OCI-LY3 (cell line): Measurements from ENCODE around the gene ZNF205.
A peak's percentile ranks its signal among the peaks of the same experiment; 100 is the strongest.

ENCODE experiments used
- H2AFZ ChIP-seq: fragments of 200-600, 300-600 bp; shearing (Covaris generic); 2 replicates; pipeline ENCODE4 v1.6.0; 2014; ENCODE audit warnings: antibody characterized with exemption, low read depth, low read length
- H3K27ac ChIP-seq: fragments of 200-600, 300-600 bp; sonication (generic); 2 replicates; pipeline ENCODE4 v1.5.1; 2014; ENCODE audit warnings: mild to moderate bottlenecking, low read length, moderate library complexity, mixed read lengths
- H3K27me3 ChIP-seq: fragments of 200-600, 300-600 bp; sonication (generic); 2 replicates; pipeline ENCODE4 v1.6.1; 2014; ENCODE audit warnings: low read depth, low read length, mixed read lengths
- H3K36me3 ChIP-seq: fragments of 200-600, 300-600 bp; sonication (generic); replicated peaks from 2 replicates; pipeline ENCODE3; 2014; ENCODE audit warnings: low read depth, low read length, mixed read lengths
- H3K4me1 ChIP-seq: fragments of 300-600, 200-600 bp; sonication (generic); 2 replicates; pipeline ENCODE4 v1.6.1; 2014; ENCODE audit warnings: low read length, mixed read lengths
- H3K4me2 ChIP-seq: fragments of 200-600, 300-600 bp; sonication (generic); 2 replicates; pipeline ENCODE4 v1.6.1; 2014; ENCODE audit warnings: low read length, mixed read lengths
- H3K4me3 ChIP-seq: fragments of 300-600, 200-600 bp; sonication (generic); 2 replicates; pipeline ENCODE4 v1.5.1; 2014; ENCODE audit warnings: antibody characterized with exemption, mild to moderate bottlenecking, low read length, moderate library complexity
- H3K79me2 ChIP-seq: fragments of 300-600, 200-600 bp; shearing (Covaris generic); 2 replicates; pipeline ENCODE4 v1.6.1; 2014; ENCODE audit warnings: mild to moderate bottlenecking, low read length, mixed read lengths
- H3K9ac ChIP-seq: fragments of 300-600, 200-600 bp; shearing (Covaris generic); 2 replicates; pipeline ENCODE4 v1.6.0; 2014; ENCODE audit warnings: mild to moderate bottlenecking, low read length, moderate library complexity
- H3K9me3 ChIP-seq: fragments of 200-600, 300-600 bp; shearing (Covaris generic); 2 replicates; pipeline ENCODE4 v1.6.1; 2014; ENCODE audit warnings: low read length, mixed read lengths; ENCODE audit not compliant: insufficient read depth
- H4K20me1 ChIP-seq: fragments of 200-600, 300-600 bp; sonication (generic); 2 replicates; pipeline ENCODE4 v1.6.1; 2016; ENCODE audit warnings: low read length, mixed read lengths; ENCODE audit not compliant: insufficient read depth
- EZH2phosphoT487 ChIP-seq: fragments of 200-600 bp; shearing (Covaris generic); IDR thresholded peaks from 2 replicates; pipeline ENCODE4 v1.6.1; 2018; ENCODE audit warnings: antibody characterized with exemption, mixed run types, low read depth
- TF ChIP-seq, protein P1 (sequence below): fragments of 200-600, 300-600 bp; sonication (generic); IDR thresholded peaks from 2 replicates; pipeline ENCODE4 v1.5.1; 2014; ENCODE audit warnings: antibody characterized with exemption, low read length, low read depth

Gene ZNF205

DNA sequence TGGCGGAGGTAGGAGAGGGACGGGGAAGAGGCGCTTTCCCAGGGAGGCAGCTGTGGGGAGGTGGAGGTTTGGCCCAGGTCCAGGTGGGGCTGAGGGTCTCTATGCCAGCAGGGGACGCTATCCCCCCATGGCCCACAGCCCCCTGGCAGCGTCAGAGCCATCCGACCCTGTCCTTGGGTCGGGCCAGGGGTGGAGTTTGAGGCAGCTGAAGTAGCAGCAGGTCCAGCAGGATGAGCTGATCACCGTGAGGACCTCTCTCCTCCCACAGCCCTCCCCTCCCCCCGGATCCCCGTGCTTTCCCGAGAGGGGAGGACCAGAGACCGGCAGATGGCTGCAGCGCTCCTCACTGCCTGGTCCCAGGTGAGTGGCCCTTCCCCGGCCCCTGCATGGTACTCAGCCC, 3.2 kb downstream of the ZNF205 start:
- Histone ChIP-seq H3K79me2 (no peaks in the 10 kb centered on the region), H3K4me2 (no peak overlapping the region), H3K9me3 (no peaks in the 10 kb centered on the region), H3K27me3 (peaks cover 30% of the 10 kb centered on the region), H3K4me1 (no peaks in the 10 kb centered on the region), H2AFZ (peak overlapping the region; percentile 30; the same call in 1 of the 2 replicates), H4K20me1 (no peaks in the 10 kb centered on the region), H3K4me3 (no peak overlapping the region), H3K9ac (no peak overlapping the region), H3K27ac (no peak overlapping the region), H3K36me3 (no peaks in the 10 kb centered on the region)
- no peak for TF ChIP-seq EZH2phosphoT487
- TF ChIP-seq, protein P1, sequence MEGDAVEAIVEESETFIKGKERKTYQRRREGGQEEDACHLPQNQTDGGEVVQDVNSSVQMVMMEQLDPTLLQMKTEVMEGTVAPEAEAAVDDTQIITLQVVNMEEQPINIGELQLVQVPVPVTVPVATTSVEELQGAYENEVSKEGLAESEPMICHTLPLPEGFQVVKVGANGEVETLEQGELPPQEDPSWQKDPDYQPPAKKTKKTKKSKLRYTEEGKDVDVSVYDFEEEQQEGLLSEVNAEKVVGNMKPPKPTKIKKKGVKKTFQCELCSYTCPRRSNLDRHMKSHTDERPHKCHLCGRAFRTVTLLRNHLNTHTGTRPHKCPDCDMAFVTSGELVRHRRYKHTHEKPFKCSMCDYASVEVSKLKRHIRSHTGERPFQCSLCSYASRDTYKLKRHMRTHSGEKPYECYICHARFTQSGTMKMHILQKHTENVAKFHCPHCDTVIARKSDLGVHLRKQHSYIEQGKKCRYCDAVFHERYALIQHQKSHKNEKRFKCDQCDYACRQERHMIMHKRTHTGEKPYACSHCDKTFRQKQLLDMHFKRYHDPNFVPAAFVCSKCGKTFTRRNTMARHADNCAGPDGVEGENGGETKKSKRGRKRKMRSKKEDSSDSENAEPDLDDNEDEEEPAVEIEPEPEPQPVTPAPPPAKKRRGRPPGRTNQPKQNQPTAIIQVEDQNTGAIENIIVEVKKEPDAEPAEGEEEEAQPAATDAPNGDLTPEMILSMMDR, result peak; percentile 20; the same call in 1 of the 2 replicates

DNA sequence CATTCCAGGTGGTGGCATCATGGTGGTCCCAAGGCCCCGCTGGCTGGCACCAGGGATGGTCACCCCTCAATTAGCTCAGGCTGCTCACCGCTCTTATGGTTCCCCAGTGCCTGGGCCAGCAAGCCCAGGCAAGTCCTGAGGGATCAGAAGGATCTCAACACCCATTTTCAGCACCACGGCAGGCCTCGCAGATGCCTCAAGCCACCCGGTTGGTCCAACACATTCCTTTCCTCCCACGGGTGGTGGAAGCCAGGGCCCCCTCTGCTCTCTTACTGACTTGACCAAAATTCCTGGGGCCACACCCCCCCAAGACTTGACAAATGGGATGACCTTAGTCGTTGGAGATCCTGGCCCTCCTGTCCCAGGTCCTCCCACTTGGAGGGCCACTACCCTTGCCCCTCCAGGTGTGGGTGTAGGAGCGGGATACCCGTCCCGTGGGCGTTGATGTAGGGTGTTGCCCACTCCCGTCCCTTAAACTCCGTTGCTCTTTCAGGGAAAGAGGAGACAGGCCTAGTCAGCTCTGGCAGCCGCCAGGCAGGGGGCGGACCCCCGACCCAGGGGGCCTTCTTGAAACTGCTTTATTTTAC, 5.9 kb downstream of the ZNF205 start:
- H3K27me3 ChIP-seq, result peaks cover 25% of the 10 kb centered on the region
- H4K20me1 ChIP-seq, result no peaks in the 10 kb centered on the region
- no peak overlapping the region for H3K4me3 ChIP-seq
- no peak overlapping the region for H3K4me2 ChIP-seq
- no peaks in the 10 kb centered on the region for H3K79me2 ChIP-seq
- peaks cover 7% of the 10 kb centered on the region for H3K4me1 ChIP-seq
- no peak overlapping the region for H2AFZ ChIP-seq
- H3K36me3 ChIP-seq, result no peaks in the 10 kb centered on the region
- H3K9me3 ChIP-seq, result no peaks in the 10 kb centered on the region
- H3K9ac ChIP-seq, result no peak overlapping the region
- TF ChIP-seq, protein P1, result no peak
- no peak for TF ChIP-seq EZH2phosphoT487
- no peak overlapping the region for H3K27ac ChIP-seq

DNA sequence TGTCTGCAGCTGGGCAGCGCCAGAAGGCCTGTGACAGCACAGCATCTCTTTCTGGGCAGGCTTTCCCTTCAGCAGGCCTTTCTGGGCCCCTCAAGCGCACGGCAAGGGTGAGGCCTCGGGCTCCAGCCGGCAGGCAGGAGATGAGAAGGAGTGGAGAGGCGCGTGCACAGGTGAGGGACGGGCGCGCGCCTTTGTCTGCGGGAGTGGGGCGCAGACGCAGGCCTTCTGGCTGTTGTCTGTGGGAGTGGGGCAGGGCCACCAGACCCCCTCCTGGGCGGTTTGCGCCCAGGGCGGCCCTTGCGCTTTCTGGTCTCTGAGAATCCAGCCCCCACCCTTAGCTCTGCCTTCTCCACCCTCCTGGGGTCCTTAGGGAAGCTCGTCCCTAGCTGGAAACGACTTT, 6.5 kb downstream of the ZNF205 start:
- Histone ChIP-seq H3K9ac (no peak overlapping the region), H3K79me2 (no peaks in the 10 kb centered on the region), H2AFZ (no peak overlapping the region), H3K4me2 (no peak overlapping the region), H4K20me1 (no peaks in the 10 kb centered on the region), H3K4me1 (peaks cover 12% of the 10 kb centered on the region), H3K27me3 (peaks cover 20% of the 10 kb centered on the region), H3K9me3 (no peaks in the 10 kb centered on the region), H3K27ac (no peak overlapping the region), H3K4me3 (no peak overlapping the region), H3K36me3 (no peaks in the 10 kb centered on the region)
- TF ChIP-seq EZH2phosphoT487, result no peak
- TF ChIP-seq, protein P1, result no peak

DNA sequence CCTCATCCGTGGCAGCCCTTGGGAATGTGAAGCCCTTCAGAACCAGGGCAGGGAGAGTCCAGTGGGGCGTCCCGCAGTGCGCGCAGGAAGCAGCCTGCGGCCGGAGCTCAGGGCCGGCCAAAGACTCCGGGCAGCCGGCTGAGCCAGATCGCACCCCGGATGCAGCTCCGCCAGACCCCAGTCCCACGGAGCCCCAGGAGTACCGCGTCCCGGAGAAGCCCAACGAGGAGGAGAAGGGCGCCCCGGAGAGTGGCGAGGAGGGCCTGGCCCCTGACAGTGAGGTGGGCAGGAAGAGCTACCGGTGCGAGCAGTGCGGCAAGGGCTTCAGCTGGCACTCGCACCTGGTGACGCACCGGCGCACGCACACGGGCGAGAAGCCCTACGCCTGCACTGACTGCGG, 6.9 kb downstream of the ZNF205 start:
- peaks cover 16% of the 10 kb centered on the region for H3K27me3 ChIP-seq
- no peaks in the 10 kb centered on the region for H4K20me1 ChIP-seq
- no peak overlapping the region for H3K27ac ChIP-seq
- H3K4me2 ChIP-seq, result no peak overlapping the region
- H2AFZ ChIP-seq, result no peak overlapping the region
- TF ChIP-seq, protein P1, result no peak
- TF ChIP-seq EZH2phosphoT487, result no peak
- H3K9me3 ChIP-seq, result no peaks in the 10 kb centered on the region
- H3K79me2 ChIP-seq, result no peaks in the 10 kb centered on the region
- H3K4me1 ChIP-seq, result peaks cover 12% of the 10 kb centered on the region
- H3K36me3 ChIP-seq, result no peaks in the 10 kb centered on the region
- no peak overlapping the region for H3K9ac ChIP-seq
- no peak overlapping the region for H3K4me3 ChIP-seq
